GM19455 (cell line): ENCODE measurements around the gene RASSF3.

Source experiments
- ATAC-seq: cut with Tn5 transposase; IDR thresholded peaks from one replicate; pipeline ENCODE4 v1.9.1; 2021; ENCODE audit not compliant: unreplicated experiment

RASSF3 gene

DNA sequence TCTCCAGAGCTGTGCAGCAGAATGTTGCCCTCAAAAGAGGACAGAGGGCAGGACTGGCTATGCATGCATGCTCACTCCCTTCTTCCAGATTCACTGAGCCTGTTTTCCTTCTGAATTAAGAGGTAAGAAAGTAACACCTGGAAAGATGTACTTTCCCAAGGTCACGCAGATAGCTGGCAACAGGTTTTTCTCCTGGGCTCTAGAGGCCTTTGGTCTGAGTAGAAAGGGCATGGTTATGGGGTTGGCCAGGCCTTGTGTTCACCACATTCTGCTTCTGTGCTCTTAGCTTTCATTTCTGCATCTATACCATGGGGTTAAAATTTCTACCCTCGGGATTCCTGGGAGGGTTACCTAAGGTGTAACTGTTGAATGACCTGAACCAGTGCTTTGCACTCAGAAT, 57.5 kb downstream of the RASSF3 start:
- ATAC-seq = no peak

- peak; percentile 76 for ATAC-seq
Measured at GRCh38 chr12:64669270-64669842, 59.1 kb downstream of the RASSF3 start.

DNA sequence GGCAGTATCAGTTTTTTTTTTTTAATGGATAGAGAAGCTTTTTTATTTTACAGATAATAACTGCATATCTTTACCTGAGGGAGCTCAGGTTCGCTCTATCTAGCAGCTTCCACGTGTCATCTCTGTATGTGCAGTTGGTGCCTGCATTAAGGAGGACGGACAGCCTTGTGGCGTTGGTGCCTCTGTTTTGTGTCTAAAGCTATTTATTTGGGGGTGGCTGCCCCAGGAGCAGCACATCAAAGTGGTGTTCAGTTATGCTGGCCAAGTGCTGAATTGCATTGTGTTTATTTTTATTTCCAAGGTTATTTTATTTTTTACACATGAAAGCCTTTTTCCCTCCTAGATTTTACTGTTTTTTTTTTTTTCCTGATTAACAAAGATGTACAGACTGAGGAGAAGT, 59.7 kb downstream of the RASSF3 start:
- no peak for ATAC-seq

DNA sequence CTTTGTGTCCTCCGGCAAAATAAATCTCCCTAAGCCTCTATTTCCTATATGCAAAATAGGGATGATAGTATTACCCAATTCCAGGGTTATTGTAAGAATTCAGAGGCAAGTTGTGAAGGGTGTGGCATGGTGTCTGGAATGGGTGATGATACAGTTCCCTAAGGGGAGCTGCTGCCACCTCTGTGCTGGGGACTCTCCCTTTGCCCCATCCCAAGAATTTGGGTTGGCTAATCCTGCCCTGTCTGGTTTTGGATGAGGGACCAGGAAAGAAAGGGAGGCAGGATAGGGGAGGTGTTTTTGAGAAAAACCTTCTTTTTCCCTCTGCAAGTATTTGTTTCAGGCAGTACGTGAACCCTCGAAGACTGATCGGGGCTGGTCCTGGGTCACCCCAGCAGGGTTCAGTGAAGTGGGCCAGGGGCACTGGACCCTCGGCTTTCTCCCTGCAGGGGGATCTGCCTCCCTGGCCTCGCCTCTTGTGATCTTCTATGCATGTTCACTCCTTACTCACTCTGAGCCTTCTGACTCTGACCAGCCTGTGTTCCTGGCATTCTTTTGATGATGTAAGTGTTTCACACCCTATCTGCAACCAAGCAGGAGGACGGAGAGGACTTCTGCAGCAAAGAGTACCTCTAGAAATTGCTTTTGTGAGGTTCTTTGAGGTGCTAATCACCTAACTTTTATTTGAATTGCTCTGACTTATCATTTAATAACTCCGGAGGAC, 60.8 kb downstream of the RASSF3 start:
- no peak for ATAC-seq

DNA sequence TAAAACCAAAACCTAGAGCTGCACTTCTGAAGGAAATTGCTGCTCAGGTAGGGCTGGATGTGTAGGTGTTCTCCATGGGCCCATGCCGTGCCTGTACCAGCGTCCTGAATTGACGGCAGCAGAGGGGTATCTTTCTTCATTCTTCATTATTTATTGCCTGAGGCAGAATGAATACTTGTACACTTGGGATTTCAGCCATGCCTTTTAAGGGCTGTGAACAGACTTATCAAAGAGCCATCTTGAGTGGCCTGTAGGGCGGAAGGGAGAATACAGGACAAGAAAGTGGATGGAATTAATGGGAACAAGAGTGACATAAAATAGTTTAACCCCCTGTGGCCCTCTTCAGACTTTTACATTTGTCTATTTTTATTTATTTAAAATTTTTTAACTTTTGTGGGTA, 61.4 kb downstream of the RASSF3 start:
- no peak for ATAC-seq

DNA sequence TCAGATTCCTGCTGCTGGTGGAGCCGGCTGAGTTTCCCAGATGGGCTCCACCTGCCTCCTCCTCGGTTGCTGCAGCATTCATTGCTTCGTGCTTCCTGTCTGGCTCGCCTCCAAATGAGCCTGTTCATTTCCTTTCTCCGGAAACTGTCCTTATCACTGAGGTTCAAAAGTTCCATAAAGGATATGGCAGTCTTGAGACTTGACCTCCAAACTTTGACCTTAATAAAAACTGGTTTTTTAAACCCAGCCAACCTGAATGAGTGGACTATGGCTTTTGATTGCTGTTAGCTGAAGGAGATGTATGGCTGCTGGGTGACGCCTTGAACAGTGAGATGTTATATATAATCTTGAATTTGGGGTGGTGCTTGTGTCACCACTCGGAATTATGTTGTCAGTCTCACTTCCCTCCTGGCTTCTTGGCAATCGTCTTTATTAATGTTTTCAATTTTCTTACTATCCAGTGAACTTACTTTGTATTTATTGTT, 62.7 kb downstream of the RASSF3 start:
- no peak for ATAC-seq

GRCh38 chr12:64673490-64674169, 63.3 kb downstream of the RASSF3 start:
- ATAC-seq = no peak

- ATAC-seq = no peak
Measured at GRCh38 chr12:64674367-64674922, 64.2 kb downstream of the RASSF3 start.

GRCh38 chr12:64675795-64676194, 65.5 kb downstream of the RASSF3 start:
- no peak for ATAC-seq

DNA sequence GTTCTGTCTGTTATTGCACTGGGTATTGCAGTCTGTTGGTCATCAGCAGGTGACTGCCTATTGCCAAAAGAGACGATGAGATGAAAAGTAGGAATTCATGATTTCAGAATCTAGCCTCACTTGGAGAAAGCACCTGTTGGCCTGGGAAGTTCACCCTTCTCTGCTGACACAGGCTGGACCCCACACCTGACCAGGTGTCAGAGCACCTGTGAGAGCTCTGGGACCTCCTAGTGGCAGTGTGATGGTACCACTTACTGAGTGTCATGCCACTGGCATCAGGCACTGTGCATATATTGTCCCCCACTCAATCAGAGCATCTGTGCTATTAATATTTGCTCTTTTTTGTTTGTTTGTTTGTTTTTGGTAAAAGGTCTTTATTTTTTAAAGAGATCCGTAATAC, 68.0 kb downstream of the RASSF3 start:
- no peak for ATAC-seq

GRCh38 chr12:64678835-64679234, 68.5 kb downstream of the RASSF3 start:
- no peak for ATAC-seq

DNA sequence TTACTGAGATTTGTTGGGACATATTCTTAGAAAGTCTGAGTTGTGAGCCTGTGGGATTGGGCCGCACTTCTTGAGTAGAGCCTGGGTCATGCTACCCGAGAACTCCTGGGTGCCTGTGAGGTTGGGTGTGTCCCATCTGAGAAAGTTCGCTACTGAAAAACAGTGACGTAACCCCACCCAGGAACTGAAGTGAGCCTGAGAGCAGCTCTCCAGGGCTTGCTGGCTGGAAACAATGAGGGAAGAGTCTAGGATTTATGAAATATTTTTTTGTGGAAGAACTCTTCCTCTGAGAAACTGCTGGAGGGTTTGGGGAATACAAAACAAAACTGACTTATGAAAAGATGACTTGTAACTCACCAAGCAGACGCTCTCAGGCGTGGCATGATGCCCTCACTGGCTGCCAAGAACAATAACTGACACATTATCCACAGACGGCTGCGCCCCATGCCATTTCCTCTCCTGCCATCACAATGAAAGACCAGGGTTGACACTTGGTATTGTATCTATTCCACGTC, 69.2 kb downstream of the RASSF3 start:
- peak; percentile 55 for ATAC-seq

- ATAC-seq = no peak
Measured at GRCh38 chr12:64680235-64680634, 69.9 kb downstream of the RASSF3 start.

DNA sequence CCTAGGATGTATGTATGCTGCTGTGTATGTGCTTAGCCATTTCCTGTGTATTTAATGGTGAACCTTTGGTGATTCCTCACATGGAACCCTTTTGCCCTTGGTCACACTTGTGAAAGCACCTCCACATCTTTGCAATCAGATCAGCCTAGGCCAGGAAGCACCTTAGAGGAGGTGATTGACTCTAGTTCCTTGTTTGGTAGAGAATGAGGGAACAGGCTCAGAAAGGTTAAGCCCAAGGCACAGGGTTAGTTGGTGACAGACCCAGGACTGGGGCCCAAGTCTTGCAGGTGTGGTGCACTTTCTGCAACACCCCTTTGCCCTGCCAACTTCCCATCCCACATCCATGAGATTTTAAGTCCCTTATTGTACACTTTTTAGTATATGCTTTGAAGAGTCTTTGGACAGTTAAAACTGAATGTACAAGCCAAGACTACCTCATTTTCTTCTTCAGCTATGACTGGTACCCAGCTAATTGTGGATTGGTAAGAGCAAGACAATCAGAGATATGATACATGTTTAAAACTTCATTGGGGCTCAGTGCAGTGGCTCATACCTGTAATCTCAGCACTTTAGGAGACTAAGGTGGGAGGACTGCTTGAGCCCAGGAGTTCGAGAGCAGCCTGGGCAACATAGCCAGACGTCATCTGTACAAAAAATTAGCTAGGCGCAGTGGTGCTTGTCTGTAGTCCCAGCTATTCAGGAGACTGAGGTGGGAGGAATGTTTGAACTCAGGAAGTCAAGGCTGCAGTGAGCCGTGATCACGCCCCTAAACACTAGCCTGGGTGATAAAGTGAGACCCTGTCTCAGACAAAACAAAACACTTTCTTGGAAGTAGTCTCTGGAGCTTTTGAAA, 71.1 kb downstream of the RASSF3 start:
- ATAC-seq = no peak

- no peak for ATAC-seq
Measured at GRCh38 chr12:64682572-64683277, 72.4 kb downstream of the RASSF3 start.

DNA sequence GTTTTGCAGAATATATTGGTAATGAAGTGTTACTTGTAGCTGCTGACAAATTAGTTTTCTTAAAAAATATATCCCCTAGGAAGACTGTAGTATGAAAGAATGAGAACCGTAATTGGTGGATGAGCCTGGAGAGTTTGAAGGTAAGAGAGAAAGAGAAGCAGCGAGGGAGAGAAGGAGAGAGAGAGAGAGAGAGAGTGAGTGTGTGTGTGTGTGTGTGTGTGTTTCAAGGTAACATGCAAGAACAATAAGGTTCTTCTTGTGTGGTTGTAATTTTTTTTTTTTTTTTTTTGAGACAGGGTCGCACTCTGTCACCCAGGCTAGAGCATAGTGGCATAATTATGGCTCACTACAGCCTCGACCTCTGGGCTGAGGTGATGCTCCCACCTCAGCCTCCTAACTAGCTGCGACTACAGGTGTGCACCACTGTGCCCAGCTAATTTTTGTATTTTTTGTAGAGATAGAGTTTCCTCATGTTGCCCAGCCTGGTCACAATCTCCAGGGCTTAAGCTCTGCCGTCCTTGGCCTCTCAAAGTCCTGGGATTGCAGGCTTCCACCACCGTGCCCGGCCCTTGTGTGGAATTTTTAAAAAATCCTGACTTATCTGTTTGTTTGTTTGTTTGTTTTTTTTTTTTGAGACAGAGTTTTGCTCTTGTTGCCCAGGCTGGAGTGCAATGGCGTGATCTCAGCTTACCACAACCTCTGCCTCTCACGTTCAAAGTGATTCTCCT, 73.7 kb downstream of the RASSF3 start:
- no peak for ATAC-seq

DNA sequence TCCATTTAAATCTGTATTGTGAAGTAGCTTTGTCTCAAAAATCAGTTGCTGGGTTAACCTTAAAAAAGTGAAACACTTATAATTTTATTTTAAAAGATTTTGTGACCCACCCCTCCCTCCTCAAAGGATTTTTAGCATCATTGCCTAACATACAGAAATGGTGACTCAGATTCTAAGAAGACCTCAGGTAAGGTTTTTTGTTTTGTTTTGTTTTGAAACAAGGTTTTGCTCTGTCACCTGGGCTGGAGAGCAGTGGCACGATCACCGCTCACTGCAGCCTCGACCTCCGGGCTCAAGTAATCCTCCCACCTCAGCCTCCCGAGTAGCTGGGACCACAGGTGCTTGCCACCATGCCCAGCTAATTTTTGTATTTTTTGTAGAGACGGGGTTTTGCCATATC, 74.8 kb downstream of the RASSF3 start:
- ATAC-seq = no peak

DNA sequence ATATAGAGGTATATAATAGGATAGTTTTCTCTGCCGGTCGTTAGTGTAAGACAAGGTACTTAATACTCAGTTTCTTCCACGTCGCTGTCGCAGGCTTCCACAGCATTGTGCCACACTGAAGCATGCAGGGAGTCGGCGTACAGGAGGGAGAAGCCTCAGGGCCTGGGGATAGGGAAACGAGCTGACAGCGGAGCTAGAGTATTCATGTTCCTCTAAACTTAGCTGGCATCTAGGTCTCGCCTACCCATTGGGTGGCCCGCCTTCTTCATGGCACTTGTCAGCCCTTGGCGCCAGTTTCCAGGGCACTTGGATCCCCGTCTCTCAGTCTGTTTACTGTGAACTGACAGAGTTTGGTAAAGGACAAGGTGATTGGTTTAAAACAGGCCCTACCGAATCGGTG, 75.3 kb downstream of the RASSF3 start:
- ATAC-seq = no peak

GRCh38 chr12:64687816-64688215, 77.5 kb downstream of the RASSF3 start:
- ATAC-seq = no peak

- no peak for ATAC-seq
Measured at GRCh38 chr12:64688219-64688618, 77.9 kb downstream of the RASSF3 start.
